SK-N-SH (cell line): ENCODE measurements around the gene BORCS5. TPM values are rescaled to one million over a fixed set of nuclear protein-coding genes. Genes with fewer than 3 reads are reported as not detected.

ENCODE experiments used
- CTCF ChIA-PET: fragments of 300-600, 350-600 bp; formaldehyde crosslinking; extraction: SDS; loops from one replicate; lab custom pipeline; 2021; lab: Yijun Ruan, JAX
- POLR2A ChIA-PET: fragments of 350-600 bp; sonication (Branson Sonifier 250); formaldehyde crosslinking; extraction: SDS; loops from one replicate; lab custom pipeline; 2020; ENCODE audit warnings: antibody characterized with exemption, inconsistent platforms; lab: Yijun Ruan, JAX
- DNase-seq: peaks from one replicate; pipeline ENCODE4 v3.0.0; 2012
- H2AFZ ChIP-seq: fragments of 200-600 bp; sonication (generic); 2 replicates; pipeline ENCODE4 v1.8.1; 2016; ENCODE audit warnings: antibody characterized with exemption, mild to moderate bottlenecking, low read depth
- H3F3A ChIP-seq: fragments of 200-600 bp; sonication (generic); replicated peaks from 2 replicates; pipeline ENCODE3; 2016; ENCODE audit warnings: antibody characterized with exemption, mild to moderate bottlenecking; ENCODE audit not compliant: insufficient read depth
- H3K27ac ChIP-seq, 2 experiments: fragments of 200-500 bp in 1 of 2; fragments of 200-600 bp in 1 of 2; sonication (Bioruptor generic) in 1 of 2; sonication (generic), shearing (Covaris generic) in 1 of 2; 2 replicates each; pipeline versions ENCODE4 v1.5.1 to v1.6.1; 2014 to 2016; ENCODE audit warnings: low read depth in 2 of 2, inconsistent platforms in 1 of 2, low read length in 1 of 2, mild to moderate bottlenecking in 1 of 2, mixed read lengths in 1 of 2
- H3K27me3 ChIP-seq: fragments of 200-600 bp; sonication (generic), shearing (Covaris generic); 2 replicates; pipeline ENCODE4 v1.6.1; 2016; ENCODE audit warnings: mixed run types; ENCODE audit not compliant: insufficient read depth
- H3K36me3 ChIP-seq, 2 experiments: fragments of 200-500 bp in 1 of 2; fragments of 200-600 bp in 1 of 2; sonication (Bioruptor generic) in 1 of 2; sonication (generic) in 1 of 2; replicated peaks in 1 of 2; 2 replicates each; pipeline versions ENCODE3 to v1.5.1; 2014 to 2016; ENCODE audit warnings: low read length in 1 of 2, mild to moderate bottlenecking in 1 of 2; ENCODE audit not compliant: insufficient read depth in 2 of 2, control insufficient read depth in 1 of 2
- H3K4me1 ChIP-seq, 2 experiments: fragments of 200-500 bp in 1 of 2; fragments of 200-600 bp in 1 of 2; sonication (Bioruptor generic) in 1 of 2; sonication (generic), shearing (Covaris generic) in 1 of 2; 2 replicates each; pipeline versions ENCODE4 v1.5.1 to v1.6.1; 2014 to 2016; ENCODE audit warnings: low read depth in 1 of 2, low read length in 1 of 2, mixed run types in 1 of 2; ENCODE audit not compliant: insufficient read depth in 2 of 2, control insufficient read depth in 1 of 2
- H3K4me2 ChIP-seq: fragments of 200-600 bp; sonication (generic), shearing (Covaris generic); 2 replicates; pipeline ENCODE4 v1.6.1; 2017; ENCODE audit warnings: mixed run types
- H3K4me3 ChIP-seq, 2 experiments: fragments of 200-500 bp in 1 of 2; fragments of 200-600 bp in 1 of 2; sonication (Bioruptor generic) in 1 of 2; sonication (generic), shearing (Covaris generic) in 1 of 2; 2 replicates each; pipeline versions ENCODE4 v1.5.1 to v1.8.1; 2014 to 2016; ENCODE audit warnings: low read depth in 2 of 2, inconsistent platforms in 1 of 2, low read length in 1 of 2, mild to moderate bottlenecking in 1 of 2, mixed read lengths in 1 of 2, moderate library complexity in 1 of 2
- H3K79me2 ChIP-seq: fragments of 200-600 bp; sonication (generic); 2 replicates; pipeline ENCODE4 v1.8.1; 2017; ENCODE audit warnings: mild to moderate bottlenecking; ENCODE audit not compliant: insufficient read depth
- H3K9ac ChIP-seq: fragments of 200-600 bp; sonication (generic); 2 replicates; pipeline ENCODE4 v1.6.1; 2017; ENCODE audit warnings: mixed run types
- H3K9me2 ChIP-seq: fragments of 200-600 bp; sonication (generic); 2 replicates; pipeline ENCODE4 v1.6.1; 2017; ENCODE audit warnings: mixed run types
- H3K9me3 ChIP-seq: fragments of 200-600 bp; sonication (generic); 2 replicates; pipeline ENCODE4 v1.6.1; 2017; ENCODE audit warnings: mixed run types, mild to moderate bottlenecking, moderate library complexity
- H4K20me1 ChIP-seq: fragments of 200-600 bp; sonication (generic); 2 replicates; pipeline ENCODE4 v1.6.1; 2017; ENCODE audit warnings: mild to moderate bottlenecking, mixed run types; ENCODE audit not compliant: insufficient read depth
- CHD2 ChIP-seq: fragments of 150-350 bp; IDR thresholded peaks from 2 replicates; pipeline ENCODE4 v1.6.1; 2018; ENCODE audit warnings: low read length; ENCODE audit not compliant: partially characterized antibody
- MXI1 ChIP-seq: IDR thresholded peaks from 2 replicates; pipeline ENCODE4 v1.6.1; 2012; ENCODE audit warnings: mild to moderate bottlenecking, low read depth, low read length, improper control_type of control experiment
- NRF1 ChIP-seq: IDR thresholded peaks from 2 replicates; pipeline ENCODE4 v1.6.1; 2012; ENCODE audit warnings: low read depth, mild to moderate bottlenecking, low read length
- POLR2AphosphoS5 ChIP-seq: IDR thresholded peaks from 2 replicates; pipeline ENCODE4 v1.6.1; 2012; ENCODE audit warnings: low read depth, low read length
- RFX5 ChIP-seq: IDR thresholded peaks from 2 replicates; pipeline ENCODE4 v1.6.1; 2012; ENCODE audit warnings: mild to moderate bottlenecking, improper control_type of control experiment, low read length
- RXRA ChIP-seq: IDR thresholded peaks from 2 replicates; pipeline ENCODE4 v1.4.0; 2012; ENCODE audit warnings: low read depth, mild to moderate bottlenecking, borderline replicate concordance
- SIN3A ChIP-seq: IDR thresholded peaks from 2 replicates; pipeline ENCODE4 v1.6.1; 2012; ENCODE audit warnings: low read depth, mild to moderate bottlenecking, low read length, moderate library complexity, borderline replicate concordance
- SMC3 ChIP-seq: IDR thresholded peaks from 2 replicates; pipeline ENCODE4 v1.6.1; 2012; ENCODE audit warnings: low read depth, low read length, improper control_type of control experiment
- WGBS: methylation state at CpG from one replicate; pipeline ENCODE4 v1.1.6; 2017; ENCODE audit warnings: low lambda C conversion rate; 5-methylcytosine and 5-hydroxymethylcytosine counted together
- polyA plus RNA-seq, 3 experiments: library from polyadenylated mRNA; depleted of rRNA; stranded (reverse); fragments of >200 nt; gene quantifications; 2 replicates each; pipeline ENCODE4 v1.2.3, GENCODE V29; 2012
- TF ChIP-seq, protein P1 (sequence below): IDR thresholded peaks from 2 replicates; pipeline ENCODE4 v1.6.1; 2012; ENCODE audit warnings: mild to moderate bottlenecking, low read depth, low read length, moderate library complexity
- TF ChIP-seq, protein P2 (sequence below): fragments of 150-350 bp; IDR thresholded peaks from 2 replicates; pipeline ENCODE4 v1.6.1; 2016; ENCODE audit warnings: mild to moderate bottlenecking, low read depth, low read length
- TF ChIP-seq, protein P3 (sequence below): fragments of 200-600 bp; sonication (generic); IDR thresholded peaks from 2 replicates; pipeline ENCODE4 v1.6.1; 2017; ENCODE audit warnings: antibody characterized with exemption, mild to moderate bottlenecking, moderate library complexity

Gene BORCS5
- polyA plus RNA-seq, 1 of the 3 experiments (the other 2 are of a cell fraction), result 16.3 TPM

DNA sequence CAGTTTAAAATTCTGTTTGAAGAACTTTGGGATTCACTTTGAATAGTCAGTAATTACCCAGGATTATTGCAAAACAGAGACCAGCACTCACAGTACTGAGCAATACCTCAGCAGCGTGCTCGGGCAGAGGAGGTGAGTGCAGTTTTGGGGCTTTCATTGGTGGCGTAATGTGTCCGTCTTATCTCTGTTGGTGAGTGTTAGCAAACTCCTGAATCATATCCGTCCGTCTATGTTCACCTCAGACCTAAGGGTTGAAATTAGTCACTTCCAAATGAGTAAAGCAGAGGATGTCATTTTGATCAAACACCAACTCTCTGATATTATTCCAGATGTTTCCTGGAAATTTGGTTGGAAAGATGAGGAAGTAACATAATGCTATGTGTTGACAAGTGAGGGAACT is 82.8 kb downstream of the BORCS5 start (continued):
- TF ChIP-seq, protein P1, sequence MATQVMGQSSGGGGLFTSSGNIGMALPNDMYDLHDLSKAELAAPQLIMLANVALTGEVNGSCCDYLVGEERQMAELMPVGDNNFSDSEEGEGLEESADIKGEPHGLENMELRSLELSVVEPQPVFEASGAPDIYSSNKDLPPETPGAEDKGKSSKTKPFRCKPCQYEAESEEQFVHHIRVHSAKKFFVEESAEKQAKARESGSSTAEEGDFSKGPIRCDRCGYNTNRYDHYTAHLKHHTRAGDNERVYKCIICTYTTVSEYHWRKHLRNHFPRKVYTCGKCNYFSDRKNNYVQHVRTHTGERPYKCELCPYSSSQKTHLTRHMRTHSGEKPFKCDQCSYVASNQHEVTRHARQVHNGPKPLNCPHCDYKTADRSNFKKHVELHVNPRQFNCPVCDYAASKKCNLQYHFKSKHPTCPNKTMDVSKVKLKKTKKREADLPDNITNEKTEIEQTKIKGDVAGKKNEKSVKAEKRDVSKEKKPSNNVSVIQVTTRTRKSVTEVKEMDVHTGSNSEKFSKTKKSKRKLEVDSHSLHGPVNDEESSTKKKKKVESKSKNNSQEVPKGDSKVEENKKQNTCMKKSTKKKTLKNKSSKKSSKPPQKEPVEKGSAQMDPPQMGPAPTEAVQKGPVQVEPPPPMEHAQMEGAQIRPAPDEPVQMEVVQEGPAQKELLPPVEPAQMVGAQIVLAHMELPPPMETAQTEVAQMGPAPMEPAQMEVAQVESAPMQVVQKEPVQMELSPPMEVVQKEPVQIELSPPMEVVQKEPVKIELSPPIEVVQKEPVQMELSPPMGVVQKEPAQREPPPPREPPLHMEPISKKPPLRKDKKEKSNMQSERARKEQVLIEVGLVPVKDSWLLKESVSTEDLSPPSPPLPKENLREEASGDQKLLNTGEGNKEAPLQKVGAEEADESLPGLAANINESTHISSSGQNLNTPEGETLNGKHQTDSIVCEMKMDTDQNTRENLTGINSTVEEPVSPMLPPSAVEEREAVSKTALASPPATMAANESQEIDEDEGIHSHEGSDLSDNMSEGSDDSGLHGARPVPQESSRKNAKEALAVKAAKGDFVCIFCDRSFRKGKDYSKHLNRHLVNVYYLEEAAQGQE, result no peak
- TF ChIP-seq RFX5, result no peak
- no peak for TF ChIP-seq MXI1
- no peak for TF ChIP-seq RXRA

DNA sequence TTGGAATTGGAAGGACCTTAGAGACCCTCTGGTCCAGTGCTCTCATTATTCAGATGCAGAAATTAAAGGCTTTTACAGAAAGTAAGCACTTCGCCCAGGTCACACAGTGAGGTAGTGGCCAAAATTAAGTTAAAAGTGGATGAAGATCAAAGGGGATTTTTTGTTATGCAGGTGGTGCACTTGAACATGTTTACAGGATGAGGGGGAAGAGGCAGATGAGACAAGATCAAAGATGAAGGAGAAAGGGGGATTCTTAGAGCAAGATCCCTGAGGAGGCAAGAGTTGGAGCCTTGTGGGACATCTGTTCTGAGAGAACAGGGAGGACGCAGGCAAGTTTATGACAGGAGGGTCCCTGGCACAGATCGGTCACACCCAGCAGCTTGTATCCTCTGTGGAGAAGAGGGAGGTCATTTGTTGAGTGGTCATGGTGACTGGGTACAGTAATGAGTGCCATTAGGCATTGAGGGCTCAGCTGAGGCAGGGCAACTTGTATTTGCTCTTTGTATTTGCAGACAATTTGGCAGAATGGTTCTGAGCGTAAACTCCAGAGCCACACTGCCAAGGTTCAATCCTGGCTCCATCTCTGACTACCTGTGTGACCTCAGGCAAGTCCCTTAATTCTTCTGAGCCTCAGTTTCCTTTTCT is 84.0 kb downstream of the BORCS5 start:
- no peaks in the 10 kb centered on the region for H3K9me3 ChIP-seq
- TF ChIP-seq, protein P2, sequence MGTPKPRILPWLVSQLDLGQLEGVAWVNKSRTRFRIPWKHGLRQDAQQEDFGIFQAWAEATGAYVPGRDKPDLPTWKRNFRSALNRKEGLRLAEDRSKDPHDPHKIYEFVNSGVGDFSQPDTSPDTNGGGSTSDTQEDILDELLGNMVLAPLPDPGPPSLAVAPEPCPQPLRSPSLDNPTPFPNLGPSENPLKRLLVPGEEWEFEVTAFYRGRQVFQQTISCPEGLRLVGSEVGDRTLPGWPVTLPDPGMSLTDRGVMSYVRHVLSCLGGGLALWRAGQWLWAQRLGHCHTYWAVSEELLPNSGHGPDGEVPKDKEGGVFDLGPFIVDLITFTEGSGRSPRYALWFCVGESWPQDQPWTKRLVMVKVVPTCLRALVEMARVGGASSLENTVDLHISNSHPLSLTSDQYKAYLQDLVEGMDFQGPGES, result no peak
- TF ChIP-seq RFX5 (no peak), POLR2AphosphoS5 (no peak), CHD2 (no peak), NRF1 (no peak), SIN3A (no peak), SMC3 (no peak)
- TF ChIP-seq, protein P3, sequence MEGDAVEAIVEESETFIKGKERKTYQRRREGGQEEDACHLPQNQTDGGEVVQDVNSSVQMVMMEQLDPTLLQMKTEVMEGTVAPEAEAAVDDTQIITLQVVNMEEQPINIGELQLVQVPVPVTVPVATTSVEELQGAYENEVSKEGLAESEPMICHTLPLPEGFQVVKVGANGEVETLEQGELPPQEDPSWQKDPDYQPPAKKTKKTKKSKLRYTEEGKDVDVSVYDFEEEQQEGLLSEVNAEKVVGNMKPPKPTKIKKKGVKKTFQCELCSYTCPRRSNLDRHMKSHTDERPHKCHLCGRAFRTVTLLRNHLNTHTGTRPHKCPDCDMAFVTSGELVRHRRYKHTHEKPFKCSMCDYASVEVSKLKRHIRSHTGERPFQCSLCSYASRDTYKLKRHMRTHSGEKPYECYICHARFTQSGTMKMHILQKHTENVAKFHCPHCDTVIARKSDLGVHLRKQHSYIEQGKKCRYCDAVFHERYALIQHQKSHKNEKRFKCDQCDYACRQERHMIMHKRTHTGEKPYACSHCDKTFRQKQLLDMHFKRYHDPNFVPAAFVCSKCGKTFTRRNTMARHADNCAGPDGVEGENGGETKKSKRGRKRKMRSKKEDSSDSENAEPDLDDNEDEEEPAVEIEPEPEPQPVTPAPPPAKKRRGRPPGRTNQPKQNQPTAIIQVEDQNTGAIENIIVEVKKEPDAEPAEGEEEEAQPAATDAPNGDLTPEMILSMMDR, result no peak
- ChIA-PET CTCF (interaction anchor here (1.5 kb wide), 1 partner anchor 43 kb away, joined by 5 read pairs; no protein-coding TSS in a partner anchor), POLR2A (no interaction called here)
- H3K27ac ChIP-seq, result peak overlapping the region in 1 of 2 experiments; percentile 75; a peak in 1 of 4 replicates
- H3K79me2 ChIP-seq, result no peaks in the 10 kb centered on the region
- H3K9me2 ChIP-seq, result no peaks in the 10 kb centered on the region
- no peak overlapping the region for H2AFZ ChIP-seq
- H3F3A ChIP-seq, result peaks cover 17% of the 10 kb centered on the region
- H4K20me1 ChIP-seq, result no peaks in the 10 kb centered on the region
- H3K9ac ChIP-seq, result no peak overlapping the region
- no peak overlapping the region for H3K4me3 ChIP-seq
- no peak for DNase-seq
- peaks cover 4 to 7% of the 10 kb centered on the region in 2 experiments for H3K36me3 ChIP-seq
- H3K4me1 ChIP-seq, result peaks cover 3 to 10% of the 10 kb centered on the region in 2 experiments; a peak in 3 of 4 replicates
- WGBS, result 91% methylated on average over 4 of the region's 4 CpGs
- H3K4me2 ChIP-seq, result no peak overlapping the region
- H3K27me3 ChIP-seq, result no peaks in the 10 kb centered on the region
